LHCN-M2 (cell line): Measurements from ENCODE around the gene FOXO4. TPM values are rescaled to one million over a fixed set of nuclear protein-coding genes. Genes with fewer than 3 reads are reported as not detected.

Source experiments
- DNase-seq: peaks from one replicate; pipeline ENCODE4 v3.0.0-alpha.2; 2012; ENCODE audit warnings: low read depth
- total RNA-seq: library from RNA; depleted of rRNA; stranded (reverse); fragments of >200 nt; gene quantifications from 2 replicates; pipeline ENCODE4 v1.2.3, GENCODE V29; 2014; rRNA removed

The FOXO4 gene
- total RNA-seq, 1 experiment from 2014 or later, result 2.2 TPM

GRCh38 chrX:71143508-71143907, 47.9 kb downstream of the FOXO4 start:
- DNase-seq, result no peak

- no peak for DNase-seq
Observed at GRCh38 chrX:71144651-71145050, 49.0 kb downstream of the FOXO4 start, which contains the start of gene NLGN3. Gene NLGN3 (plus strand): TSS chrX:71144841. CDS start chrX:71147750, 2,909 bp downstream.

GRCh38 chrX:71147496-71148277, 52.0 kb downstream of the FOXO4 start:
- DNase-seq, result no peak

GRCh38 chrX:71148278-71148663, 52.6 kb downstream of the FOXO4 start:
- no peak for DNase-seq

- DNase-seq, result no peak
Observed at GRCh38 chrX:71151366-71151765, 55.7 kb downstream of the FOXO4 start.

Other genes starting within 250 kb of the FOXO4 start
- not detected in 2 replicates for gene TEX11, start 187.1 kb upstream of the FOXO4 start, total RNA-seq
- gene SLC7A3, start 164.8 kb upstream of the FOXO4 start, total RNA-seq, result 0.11 TPM in 1 of 2 replicates, not detected in the other
- 72.2 and 88.6 TPM in 2 replicates for gene SNX12, start 27.5 kb upstream of the FOXO4 start, total RNA-seq
- not detected in 2 replicates for gene CXorf65, start 10.9 kb downstream of the FOXO4 start, total RNA-seq
- gene IL2RG, start 15.7 kb downstream of the FOXO4 start, total RNA-seq, result not detected in 2 replicates
- gene MED12, start 22.7 kb downstream of the FOXO4 start, total RNA-seq, result 14.2 and 21.3 TPM in 2 replicates
- gene NLGN3, start 49.0 kb downstream of the FOXO4 start, total RNA-seq, result 0.06 and 0.23 TPM in 2 replicates
- not detected in 2 replicates for gene GJB1, start 127.4 kb downstream of the FOXO4 start, total RNA-seq
- gene ZMYM3, start 158.3 kb downstream of the FOXO4 start, total RNA-seq, result 20.8 and 21.9 TPM in 2 replicates
- 393 and 463 TPM in 2 replicates for gene NONO, start 187.8 kb downstream of the FOXO4 start, total RNA-seq
- gene ITGB1BP2, start 205.9 kb downstream of the FOXO4 start, total RNA-seq, result 1.6 and 1.9 TPM in 2 replicates